Left lobe of liver (tissue), 2 donors: Measurements from ENCODE around the gene TK2. TPM values are rescaled to one million over a fixed set of nuclear protein-coding genes. Genes with fewer than 3 reads are reported as not detected.
A peak's percentile ranks its signal among the peaks of the same experiment; 100 is the strongest.

Experiments used
- ATAC-seq: fragments of 200-7000 bp; cut with Tn5 transposase; one replicate; pipeline ENCODE4 v1.9.1; 2020; ENCODE audit warnings: mild to moderate bottlenecking, moderate library complexity
- DNase-seq: peaks from one replicate; pipeline ENCODE4 v3.0.0-alpha.2; 2020; ENCODE audit warnings: low spot score
- total RNA-seq: library from RNA; stranded (reverse); gene quantifications from one replicate; pipeline ENCODE4 v1.2.1, GENCODE V29; 2021
- donor health status: DM: no; HTN: no; CAD: no; lungs with moderate emphysema.
- donor health status: DM: no; HTN: yes; CAD: no.

The TK2 gene
- total RNA-seq, 1 donor from 2014 or later, result 39.0 TPM

GRCh38 chr16:66547101-66547989 is 2.6 kb downstream of the TK2 start:
- no peak for ATAC-seq

GRCh38 chr16:66544016-66544757 is 5.7 kb downstream of the TK2 start:
- no peak for ATAC-seq
- no peak for DNase-seq

More at GRCh38 chr16:66547101-66547989, 2.6 kb downstream of the TK2 start:
- no peak for DNase-seq

GRCh38 chr16:66543541-66543940 is 6.4 kb downstream of the TK2 start:
- ATAC-seq, result no peak
- DNase-seq, result no peak

- DNase-seq (no peak), ATAC-seq (no peak)
Measured at GRCh38 chr16:66542396-66542795, 7.5 kb downstream of the TK2 start.

GRCh38 chr16:66541388-66542355 is 8.2 kb downstream of the TK2 start:
- DNase-seq (no peak), ATAC-seq (no peak)

- no peak for DNase-seq
- no peak for ATAC-seq
Measured at GRCh38 chr16:66539623-66540469, 10.1 kb downstream of the TK2 start.

- ATAC-seq, result no peak
- no peak for DNase-seq
Measured at GRCh38 chr16:66538910-66539309, 11.0 kb downstream of the TK2 start.

GRCh38 chr16:66537236-66537635 is 12.7 kb downstream of the TK2 start:
- no peak for ATAC-seq

GRCh38 chr16:66536525-66536924 is 13.4 kb downstream of the TK2 start:
- no peak for ATAC-seq
- no peak for DNase-seq

More at GRCh38 chr16:66537236-66537635, 12.7 kb downstream of the TK2 start:
- no peak for DNase-seq

GRCh38 chr16:66534376-66534799 is 15.5 kb downstream of the TK2 start:
- no peak for DNase-seq
- no peak for ATAC-seq

- ATAC-seq (no peak), DNase-seq (no peak)
Measured at GRCh38 chr16:66529475-66529874, 20.4 kb downstream of the TK2 start.

- no peak for ATAC-seq
Measured at GRCh38 chr16:66528294-66528693, 21.6 kb downstream of the TK2 start.

GRCh38 chr16:66525396-66526180 is 24.3 kb downstream of the TK2 start:
- ATAC-seq (no peak), DNase-seq (no peak)

More at GRCh38 chr16:66528294-66528693, 21.6 kb downstream of the TK2 start:
- no peak for DNase-seq

GRCh38 chr16:66524601-66525164 is 25.2 kb downstream of the TK2 start:
- ATAC-seq (peak; percentile 17), DNase-seq (no peak)

- DNase-seq, result no peak
- peak; percentile 25 for ATAC-seq
Measured at GRCh38 chr16:66523861-66524354, 26.0 kb downstream of the TK2 start.

- no peak for ATAC-seq
Measured at GRCh38 chr16:66522816-66523590, 26.9 kb downstream of the TK2 start.

GRCh38 chr16:66521951-66522771 is 27.8 kb downstream of the TK2 start:
- ATAC-seq, result no peak
- DNase-seq, result no peak

More at GRCh38 chr16:66522816-66523590, 26.9 kb downstream of the TK2 start:
- DNase-seq, result no peak
